CD4-positive, alpha-beta T cell treated with Interleukin-21 for 1 hour (primary cell): Measurements from ENCODE around the gene INSRR.

Experiments used
- DNase-seq: peaks from one replicate; pipeline ENCODE4 v3.0.0-alpha.2; 2020

INSRR gene

GRCh38 chr1:156869455-156869854, 10.5 kb upstream of the INSRR start:
- DNase-seq, result no peak

GRCh38 chr1:156868341-156868740, 9.4 kb upstream of the INSRR start:
- no peak for DNase-seq

- DNase-seq, result no peak
These were observed 7.5 kb upstream of the INSRR start for GRCh38 chr1:156866249-156866909.

GRCh38 chr1:156865865-156866248, 6.9 kb upstream of the INSRR start:
- DNase-seq, result no peak

- no peak for DNase-seq
These were observed 6.3 kb upstream of the INSRR start for GRCh38 chr1:156865258-156865657.

GRCh38 chr1:156864796-156865195, 5.9 kb upstream of the INSRR start:
- no peak for DNase-seq

- DNase-seq, result no peak
These were observed 4.7 kb upstream of the INSRR start for GRCh38 chr1:156863631-156864030.

- DNase-seq, result no peak
These were observed 4.2 kb upstream of the INSRR start for GRCh38 chr1:156862997-156863599.

- DNase-seq, result no peak
These were observed 3.7 kb upstream of the INSRR start for GRCh38 chr1:156862584-156862983.

- DNase-seq, result peak; percentile 66
These were observed 1.9 kb upstream of the INSRR start, which contains the start of gene NTRK1 for GRCh38 chr1:156860628-156861423. Gene NTRK1, plus strand, starts transcription at chr1:156860865. Its CDS starts 70 bp downstream, at chr1:156860935.

- DNase-seq, result peak; percentile 63
These were observed 1.3 kb upstream of the INSRR start for GRCh38 chr1:156860113-156860627.

GRCh38 chr1:156859523-156860112, 701 bp upstream of the INSRR start:
- no peak for DNase-seq

- no peak for DNase-seq
These were observed 361 bp downstream of the INSRR start for GRCh38 chr1:156858555-156858956.

- no peak for DNase-seq
These were observed 1.4 kb downstream of the INSRR start for GRCh38 chr1:156857532-156857931.

- no peak for DNase-seq
These were observed 2.6 kb downstream of the INSRR start for GRCh38 chr1:156856282-156856785.

GRCh38 chr1:156854634-156855033, 4.3 kb downstream of the INSRR start:
- no peak for DNase-seq

- DNase-seq, result no peak
These were observed 5.2 kb downstream of the INSRR start for GRCh38 chr1:156853761-156854160.

GRCh38 chr1:156852418-156852874, 6.5 kb downstream of the INSRR start:
- DNase-seq, result no peak

- DNase-seq, result no peak
These were observed 7.0 kb downstream of the INSRR start for GRCh38 chr1:156851779-156852417.

GRCh38 chr1:156849151-156849496, 9.8 kb downstream of the INSRR start:
- DNase-seq, result no peak

- DNase-seq, result peak; percentile 83
These were observed 10.3 kb downstream of the INSRR start for GRCh38 chr1:156848461-156849150.
